T-cell (primary cell): Measurements from ENCODE around the gene MAP3K13. TPM values are rescaled to one million over a fixed set of nuclear protein-coding genes. Genes with fewer than 3 reads are reported as not detected.

ENCODE experiments used
- ATAC-seq, 4 experiments: fragments of 200-7000 bp in 3 of 4; fragments of 150-1000 bp in 1 of 4; cut with Tn5 transposase; replicated peaks in 1 of 4; 1 replicate in 3 of 4; 2 replicates in 1 of 4; pipeline ENCODE4 v1.10.0; 2021; ENCODE audit warnings: moderate library complexity in 3 of 4, mild to moderate bottlenecking in 2 of 4, moderate number of reproducible peaks in 1 of 4
- CTCF ChIA-PET, 2 donors: fragments of 300-600 bp; sonication (Branson Sonifier 250); formaldehyde crosslinking; loops; one replicate each; lab custom pipeline; 2022; ENCODE audit warnings: antibody characterized with exemption in 2 of 2; lab: Charles Lee
- POLR2A ChIA-PET, 2 donors: fragments of 300-600 bp; sonication (Branson Sonifier 250); formaldehyde crosslinking; loops; one replicate each; lab custom pipeline; 2022; ENCODE audit warnings: antibody characterized with exemption in 2 of 2; lab: Charles Lee
- DNase-seq, 35 experiments: peaks; one replicate each; pipeline versions ENCODE4 v3.0.0 to v3.0.0-alpha.2; 2013 to 2023
- H3K27ac ChIP-seq: one replicate; pipeline ENCODE4 v1.5.1; 2013; ENCODE audit warnings: low read length
- H3K27me3 ChIP-seq, 2 experiments: replicated peaks in 1 of 2; 1 replicate in 1 of 2; 2 replicates in 1 of 2; pipeline versions ENCODE4 v1.6.1 to v1.7.0; 2013; ENCODE audit warnings: low read length in 1 of 2, mixed read lengths in 1 of 2; ENCODE audit not compliant: control insufficient read depth in 2 of 2, insufficient read depth in 2 of 2; ENCODE audit errors: extremely low read depth in 1 of 2
- H3K36me3 ChIP-seq, 2 donors: 1 replicate in 1 of 2; 2 replicates in 1 of 2; pipeline versions ENCODE4 v1.6.1 to v1.7.0; 2013; ENCODE audit warnings: low read length in 1 of 2; ENCODE audit not compliant: control insufficient read depth in 2 of 2, insufficient read depth in 1 of 2; ENCODE audit errors: extremely low read depth in 1 of 2
- H3K4me1 ChIP-seq, 2 experiments: 1 replicate in 1 of 2; 2 replicates in 1 of 2; pipeline versions ENCODE4 v1.6.1 to v1.7.0; 2013; ENCODE audit warnings: low read length in 2 of 2, mixed read lengths in 1 of 2; ENCODE audit not compliant: insufficient read depth in 2 of 2, control insufficient read depth in 1 of 2; ENCODE audit errors: extremely low read depth in 1 of 2
- H3K4me3 ChIP-seq, 2 donors: 1 replicate in 1 of 2; 2 replicates in 1 of 2; pipeline versions ENCODE4 v1.5.1 to v1.7.0; 2013; ENCODE audit warnings: mild to moderate bottlenecking in 2 of 2, low read length in 1 of 2, moderate library complexity in 1 of 2; ENCODE audit not compliant: control insufficient read depth in 1 of 2; ENCODE audit errors: extremely low read depth in 1 of 2
- H3K9me3 ChIP-seq: 2 replicates; pipeline ENCODE4 v1.7.0; 2013
- H3K27ac Mint-ChIP-seq, 2 donors: one replicate each; pipeline ENCODE4 v1.8.0; 2020 to 2021; ENCODE audit warnings: mild to moderate bottlenecking in 2 of 2, mixed read lengths in 2 of 2
- H3K27me3 Mint-ChIP-seq, 2 donors: one replicate each; pipeline ENCODE4 v1.8.0; 2021 to 2022; ENCODE audit warnings: mixed read lengths in 2 of 2
- H3K36me3 Mint-ChIP-seq: one replicate; pipeline ENCODE4 v1.8.0; 2021; ENCODE audit warnings: mixed read lengths
- H3K4me1 Mint-ChIP-seq, 3 donors: one replicate each; pipeline ENCODE4 v1.8.0; 2020 to 2022; ENCODE audit warnings: mixed read lengths in 3 of 3, mild to moderate bottlenecking in 1 of 3
- H3K4me3 Mint-ChIP-seq, 3 donors: one replicate each; pipeline ENCODE4 v1.8.0; 2020 to 2022; ENCODE audit warnings: mild to moderate bottlenecking in 3 of 3, mixed read lengths in 3 of 3, moderate library complexity in 3 of 3
- H3K9me3 Mint-ChIP-seq, 3 donors: one replicate each; pipeline ENCODE4 v1.8.0; 2020 to 2022; ENCODE audit warnings: mixed read lengths in 3 of 3
- WGBS: methylation state at CpG from one replicate; pipeline ENCODE4 v1.1.5; 2013; ENCODE audit warnings: missing lambda C conversion rate; ENCODE audit not compliant: insufficient coverage; 5-methylcytosine and 5-hydroxymethylcytosine counted together
- total RNA-seq, 35 experiments: library from RNA in 6 of 35; stranded (reverse) in 6 of 35; fragments of 120-200 nt in 1 of 35; gene quantifications; one replicate each; pipeline versions ENCODE4 v1.2.1 to v1.2.4 and lab custom pipeline; 2013 to 2026

MAP3K13 gene
- total RNA-seq, 5 donors from 2014 or later (not counting 1 experiment from before 2014, with no cell fraction given): 6.4 to 9.2 (median 7.7) TPM

- Histone ChIP-seq H3K4me1 (no peaks in the 10 kb centered on the region), H3K27me3 (peaks cover 0 to 8% of the 10 kb centered on the region in 2 experiments), H3K36me3 (no peaks in the 10 kb centered on the region), H3K27ac (no peak overlapping the region), H3K4me3 (no peak overlapping the region), H3K9me3 (no peaks in the 10 kb centered on the region)
- DNase-seq (no peak), ATAC-seq (no peak)
- CTCF ChIA-PET: no interaction called here
- no peaks in the 10 kb centered on the region for H3K9me3 Mint-ChIP-seq
- WGBS: 54% methylated on average over 2 of the region's 3 CpGs
- no peak overlapping the region for H3K27ac Mint-ChIP-seq
- H3K36me3 Mint-ChIP-seq: no peaks in the 10 kb centered on the region
- H3K4me3 Mint-ChIP-seq: no peak overlapping the region
- POLR2A ChIA-PET: no interaction called here
- H3K4me1 Mint-ChIP-seq: no peaks in the 10 kb centered on the region
- peaks cover 12 to 13% of the 10 kb centered on the region in 2 donors for H3K27me3 Mint-ChIP-seq
Measured at GRCh38 chr3:185423178-185423577, 60.2 kb downstream of the MAP3K13 start.

GRCh38 chr3:185424435-185424834 is 61.5 kb downstream of the MAP3K13 start:
- ATAC-seq (no peak), DNase-seq (no peak)
- Histone ChIP-seq H3K27me3 (peaks cover 0 to 8% of the 10 kb centered on the region in 2 experiments), H3K4me3 (no peak overlapping the region), H3K4me1 (no peaks in the 10 kb centered on the region), H3K27ac (no peak overlapping the region), H3K9me3 (no peaks in the 10 kb centered on the region), H3K36me3 (no peaks in the 10 kb centered on the region)
- ChIA-PET POLR2A (no interaction called here), CTCF (no interaction called here)
- Mint-ChIP-seq H3K4me1 (no peaks in the 10 kb centered on the region), H3K27me3 (peaks cover 12 to 13% of the 10 kb centered on the region in 2 donors), H3K36me3 (no peaks in the 10 kb centered on the region), H3K9me3 (no peaks in the 10 kb centered on the region), H3K4me3 (no peak overlapping the region), H3K27ac (no peak overlapping the region)
- WGBS: no CpG with 5 or more reads among the region's 1 CpG

GRCh38 chr3:185430375-185430774 is 67.4 kb downstream of the MAP3K13 start:
- POLR2A ChIA-PET: no interaction called here

GRCh38 chr3:185439745-185440466 is 77.0 kb downstream of the MAP3K13 start:
- H3K27ac ChIP-seq: no peak overlapping the region
- H3K27me3 ChIP-seq: no peaks in the 10 kb centered on the region
- ChIA-PET CTCF (no interaction called here), POLR2A (no interaction called here)
- Mint-ChIP-seq H3K27ac (no peak overlapping the region), H3K4me1 (no peaks in the 10 kb centered on the region), H3K27me3 (peaks cover 3 to 11% of the 10 kb centered on the region in 2 donors), H3K36me3 (no peaks in the 10 kb centered on the region), H3K9me3 (no peaks in the 10 kb centered on the region), H3K4me3 (no peak overlapping the region)
- H3K9me3 ChIP-seq: no peaks in the 10 kb centered on the region
- WGBS: no CpG with 5 or more reads among the region's 7 CpGs
- no peak for DNase-seq
- no peak for ATAC-seq
- no peaks in the 10 kb centered on the region for H3K36me3 ChIP-seq
- H3K4me1 ChIP-seq: no peaks in the 10 kb centered on the region
- no peak overlapping the region for H3K4me3 ChIP-seq

More at GRCh38 chr3:185430375-185430774, 67.4 kb downstream of the MAP3K13 start:
- Histone ChIP-seq H3K4me1 (no peaks in the 10 kb centered on the region), H3K27me3 (no peaks in the 10 kb centered on the region), H3K4me3 (no peak overlapping the region), H3K27ac (no peak overlapping the region), H3K36me3 (no peaks in the 10 kb centered on the region), H3K9me3 (no peaks in the 10 kb centered on the region)
- Mint-ChIP-seq H3K27ac (no peak overlapping the region), H3K4me3 (no peak overlapping the region), H3K4me1 (no peaks in the 10 kb centered on the region), H3K27me3 (peaks cover 3 to 9% of the 10 kb centered on the region in 2 donors), H3K9me3 (no peaks in the 10 kb centered on the region), H3K36me3 (no peaks in the 10 kb centered on the region)
- WGBS: no CpG with 5 or more reads among the region's 4 CpGs
- DNase-seq (no peak), ATAC-seq (no peak)
- CTCF ChIA-PET: no interaction called here

- Mint-ChIP-seq H3K36me3 (no peaks in the 10 kb centered on the region), H3K27ac (no peak overlapping the region), H3K27me3 (peaks cover 3 to 11% of the 10 kb centered on the region in 2 donors), H3K4me1 (no peaks in the 10 kb centered on the region), H3K4me3 (no peak overlapping the region), H3K9me3 (no peaks in the 10 kb centered on the region)
- H3K36me3 ChIP-seq: no peaks in the 10 kb centered on the region
- H3K9me3 ChIP-seq: no peaks in the 10 kb centered on the region
- no CpG with 5 or more reads among the region's 6 CpGs for WGBS
- no peak for ATAC-seq
- no peak for DNase-seq
- no peak overlapping the region for H3K27ac ChIP-seq
- no peaks in the 10 kb centered on the region for H3K4me1 ChIP-seq
- H3K4me3 ChIP-seq: no peak overlapping the region
- POLR2A ChIA-PET: interaction anchor here in 1 of 2 donors (0.6 kb wide), 1 partner anchor 1937 kb away, joined by 3 read pairs; no protein-coding TSS in a partner anchor
- CTCF ChIA-PET: no interaction called here
- H3K27me3 ChIP-seq: no peaks in the 10 kb centered on the region
Measured at GRCh38 chr3:185442031-185442430, 79.1 kb downstream of the MAP3K13 start.

DNA sequence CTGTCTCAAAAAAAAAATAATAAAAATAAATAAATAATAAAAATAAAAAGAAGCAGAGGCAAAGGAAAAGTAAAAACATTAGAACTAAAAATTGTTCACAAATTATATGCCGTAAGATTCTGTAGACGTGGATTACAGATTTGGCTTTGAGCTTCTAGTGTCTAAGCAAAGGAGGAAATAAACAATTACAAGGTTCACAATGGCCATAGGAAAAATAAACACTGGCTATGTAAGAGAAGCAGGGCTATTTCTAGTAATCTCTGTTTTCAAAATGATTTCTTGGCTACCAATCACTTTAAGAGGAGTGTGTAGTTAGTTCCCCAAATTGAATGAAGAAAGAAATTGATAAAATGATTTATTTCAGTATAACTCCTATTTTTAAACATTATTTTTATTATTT is 81.4 kb downstream of the MAP3K13 start:
- H3K27me3 Mint-ChIP-seq: peaks cover 1 to 7% of the 10 kb centered on the region in 2 donors
- Histone ChIP-seq H3K27ac (no peak overlapping the region), H3K4me1 (no peaks in the 10 kb centered on the region), H3K4me3 (no peak overlapping the region), H3K9me3 (no peaks in the 10 kb centered on the region), H3K36me3 (no peaks in the 10 kb centered on the region), H3K27me3 (no peaks in the 10 kb centered on the region)
- no peak overlapping the region for H3K27ac Mint-ChIP-seq
- DNase-seq (no peak), ATAC-seq (no peak)
- CTCF ChIA-PET: no interaction called here
- 100% methylated on average over 2 of the region's 2 CpGs for whole genome bisulfite sequencing
- POLR2A ChIA-PET: no interaction called here
- no peak overlapping the region for H3K4me3 Mint-ChIP-seq
- H3K9me3 Mint-ChIP-seq: no peaks in the 10 kb centered on the region
- H3K36me3 Mint-ChIP-seq: no peaks in the 10 kb centered on the region
- no peaks in the 10 kb centered on the region for H3K4me1 Mint-ChIP-seq
